ENCODE results near the gene ABHD16B.

Gene ABHD16B

GRCh38 chr20:63861365-63861934 is at the start of gene ABHD16B:
Gene ABHD16B (plus strand): TSS chr20:63861498. CDS start chr20:63861541, 43 bp downstream.
- DNase-seq = no peak

DNA sequence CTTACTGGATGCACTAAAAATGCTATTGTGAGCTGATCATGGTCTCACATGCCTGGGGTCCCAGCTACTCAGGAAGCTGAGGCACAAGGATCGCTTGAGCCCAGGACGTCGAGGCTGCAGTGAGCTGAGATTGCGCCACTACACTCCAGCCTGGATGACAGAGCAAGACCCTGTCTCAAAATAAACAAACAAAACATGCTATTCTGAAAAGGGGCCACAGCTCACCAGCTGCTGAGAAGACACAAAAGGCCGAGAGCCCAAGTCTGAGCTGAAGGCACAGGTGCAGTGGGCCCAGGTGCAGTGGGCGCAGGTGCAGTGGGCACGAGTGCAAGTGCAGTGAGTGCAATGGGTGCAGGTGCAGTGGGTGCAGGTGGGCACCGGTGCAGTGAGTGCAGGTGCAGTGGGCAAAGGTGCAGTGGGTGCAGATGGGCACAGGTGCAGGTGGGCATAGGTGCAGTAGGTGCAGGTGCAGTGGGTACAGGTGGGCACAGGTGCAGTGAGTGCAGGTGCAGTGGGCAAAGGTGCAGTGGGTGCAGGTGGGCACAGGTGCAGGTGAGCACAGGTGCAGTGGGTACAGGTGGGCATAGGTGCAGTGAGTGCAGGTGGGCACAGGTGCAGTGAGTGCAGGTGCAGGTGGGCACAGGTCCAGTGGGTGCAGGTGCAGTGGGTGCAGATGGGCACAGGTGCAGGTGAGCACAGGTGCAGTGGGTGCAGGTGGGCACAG is 46.2 kb upstream of the ABHD16B start:
- no peak for DNase-seq

DNA sequence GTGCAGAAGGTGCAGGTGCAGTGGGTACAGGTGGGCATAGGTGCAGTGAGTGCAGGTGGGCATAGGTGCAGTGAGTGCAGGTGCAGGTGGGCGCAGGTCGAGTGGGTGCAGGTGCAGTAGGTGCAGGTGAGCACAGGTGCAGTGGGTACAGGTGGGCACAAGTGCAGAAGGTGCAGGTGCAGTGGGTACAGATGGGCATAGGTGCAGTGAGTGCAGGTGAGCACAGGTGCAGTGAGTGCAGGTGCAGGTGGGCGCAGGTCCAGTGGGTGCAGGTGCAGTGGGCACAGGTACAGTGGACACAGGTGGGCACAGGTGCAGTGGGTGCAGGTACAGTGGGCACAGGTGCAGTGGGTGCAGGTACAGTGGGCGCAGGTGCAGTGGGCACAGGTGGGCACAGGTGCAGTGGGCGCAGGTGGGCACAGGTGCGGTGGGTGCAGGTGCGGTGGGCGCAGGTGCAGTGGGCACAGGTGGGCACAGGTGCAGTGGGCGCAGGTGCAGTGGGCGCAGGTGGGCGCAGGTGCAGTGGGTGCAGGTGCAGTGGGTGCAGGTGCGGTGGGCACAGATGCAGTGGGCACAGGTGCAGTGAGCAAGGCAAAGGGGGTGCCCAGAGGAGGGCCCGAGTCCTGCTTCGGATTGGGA is 45.6 kb upstream of the ABHD16B start:
- no peak for DNase-seq

DNA sequence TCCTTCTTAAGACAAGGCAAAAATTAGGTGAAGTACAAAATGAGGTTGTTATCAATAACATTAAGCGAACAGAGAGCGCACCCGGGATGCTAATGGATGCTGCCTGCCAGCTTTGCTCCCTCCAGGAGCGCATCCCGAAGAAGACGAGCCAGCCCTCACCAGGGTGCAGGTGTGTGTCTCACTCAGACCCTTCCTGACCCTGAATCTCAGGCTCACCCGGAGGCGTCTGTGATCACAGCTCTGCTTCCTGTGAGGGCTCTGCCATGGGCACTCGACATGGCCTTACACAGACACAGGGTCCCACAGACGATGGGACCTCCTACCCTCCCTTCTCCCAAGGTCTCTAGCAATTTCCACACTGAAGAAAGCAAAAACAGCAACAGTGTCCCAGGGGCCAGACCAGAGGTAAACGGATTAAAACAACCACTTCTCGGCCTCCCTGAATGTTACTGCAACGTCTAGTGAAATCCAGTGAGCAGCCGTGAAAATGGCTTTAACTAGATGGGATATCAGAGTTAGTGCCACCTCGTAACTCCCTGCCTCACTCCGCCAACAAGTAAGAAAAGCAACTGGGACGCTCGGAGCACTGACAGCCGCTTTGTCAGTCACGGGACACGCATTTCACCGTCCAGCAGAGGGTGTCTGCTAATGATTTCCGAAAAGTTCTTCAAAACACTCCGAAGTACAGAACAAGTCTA is 41.9 kb upstream of the ABHD16B start:
- DNase-seq = no peak

GRCh38 chr20:63821811-63822210 is 39.5 kb upstream of the ABHD16B start:
- peak; percentile 85 for DNase-seq

- peak; percentile 93 for DNase-seq
These were observed 39.0 kb upstream of the ABHD16B start for GRCh38 chr20:63822276-63822696.

DNA sequence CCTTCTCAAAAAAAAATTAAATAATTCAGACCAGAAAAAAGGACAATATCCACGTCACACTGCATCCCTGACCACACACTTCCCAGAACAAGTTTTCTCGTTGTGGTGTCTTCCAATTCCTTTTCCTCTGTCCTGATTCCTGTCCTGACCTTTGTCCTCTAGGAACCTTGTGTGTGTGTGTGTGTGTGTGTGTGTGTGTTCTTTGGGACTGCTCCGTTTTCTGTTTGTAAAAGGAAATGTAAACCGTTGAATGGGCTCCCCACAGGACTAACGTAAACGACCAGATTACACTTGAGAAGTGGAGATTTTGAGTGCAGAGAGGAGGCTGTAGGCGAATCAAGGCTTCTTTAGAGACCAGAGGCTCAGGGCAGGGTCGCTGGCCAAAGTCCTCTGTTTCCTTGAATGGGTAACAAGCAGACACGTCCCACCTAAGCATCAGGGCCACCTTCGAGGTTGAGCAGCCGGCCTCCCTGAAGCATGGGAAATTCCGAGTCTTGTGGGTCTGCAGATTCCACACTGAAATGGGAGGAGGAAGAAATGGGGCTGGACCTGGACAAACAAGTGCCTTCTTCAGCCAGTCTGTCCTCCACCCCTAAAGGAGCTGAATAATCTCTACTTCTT is 37.5 kb upstream of the ABHD16B start:
- peak; percentile 18 for DNase-seq

GRCh38 chr20:63825331-63826118 is 35.8 kb upstream of the ABHD16B start:
- DNase-seq = no peak

DNA sequence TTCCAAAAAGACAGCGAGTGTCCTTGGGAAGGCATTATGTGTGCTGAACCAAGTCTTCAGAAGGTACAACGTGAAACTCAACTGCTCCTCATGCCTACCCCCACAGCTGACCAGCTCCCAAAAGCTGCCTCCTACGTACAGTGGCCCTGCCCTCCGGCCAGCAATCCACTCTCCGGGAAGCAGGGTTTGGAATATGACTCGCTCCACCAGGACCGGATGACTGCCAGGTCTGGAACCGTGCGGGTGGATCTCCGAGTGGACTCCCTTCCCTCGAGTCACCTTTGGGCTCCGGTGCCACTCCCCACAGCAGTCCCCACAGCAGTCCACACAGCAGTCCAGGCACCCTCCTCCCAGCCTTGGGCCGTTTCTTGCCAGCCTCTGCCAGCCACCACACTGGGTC is 34.5 kb upstream of the ABHD16B start:
- no peak for DNase-seq

DNA sequence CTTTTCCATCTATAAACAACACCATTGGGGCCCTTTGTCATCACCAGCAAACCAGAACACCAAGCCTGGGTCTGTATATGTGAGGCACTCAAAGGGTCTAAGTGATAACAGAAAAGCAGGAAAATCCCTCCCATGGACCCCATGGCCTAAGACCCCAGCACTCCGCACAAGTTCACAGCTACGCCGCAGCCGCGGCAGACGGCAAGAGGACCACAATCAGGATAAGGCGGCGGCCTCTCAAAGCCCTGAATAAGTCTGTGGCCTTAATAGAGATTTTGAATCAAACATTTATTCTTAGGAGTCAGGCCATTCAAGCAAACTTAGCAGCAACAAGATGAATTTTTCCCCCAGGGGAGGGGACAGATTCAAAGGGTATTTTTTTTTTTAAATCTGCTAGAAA is 33.2 kb upstream of the ABHD16B start:
- DNase-seq = no peak

DNA sequence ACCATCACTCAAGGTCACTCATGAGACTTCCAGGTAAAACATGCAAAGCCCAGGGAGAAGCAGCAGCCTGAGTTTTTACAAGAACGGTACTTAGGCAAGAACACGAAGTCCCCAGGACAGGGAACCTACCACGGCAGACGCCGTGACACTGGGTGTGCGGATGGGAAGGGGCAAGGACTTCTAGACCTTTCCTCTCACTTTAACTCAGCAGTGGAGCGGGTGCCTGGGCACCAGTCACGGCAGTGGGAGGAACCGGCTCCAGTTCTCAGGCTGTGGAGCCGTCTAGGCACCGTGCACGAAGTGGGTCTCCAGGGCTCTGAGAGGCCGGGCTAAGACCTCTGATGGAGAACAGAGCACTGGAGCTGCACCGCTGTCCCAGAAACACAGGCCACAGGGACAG is 32.8 kb upstream of the ABHD16B start:
- no peak for DNase-seq

GRCh38 chr20:63828951-63829350 is 32.3 kb upstream of the ABHD16B start:
- no peak for DNase-seq

GRCh38 chr20:63829603-63829944 is 31.7 kb upstream of the ABHD16B start:
- peak; percentile 20 for DNase-seq

GRCh38 chr20:63829945-63830835 is 31.1 kb upstream of the ABHD16B start:
- DNase-seq = no peak

DNA sequence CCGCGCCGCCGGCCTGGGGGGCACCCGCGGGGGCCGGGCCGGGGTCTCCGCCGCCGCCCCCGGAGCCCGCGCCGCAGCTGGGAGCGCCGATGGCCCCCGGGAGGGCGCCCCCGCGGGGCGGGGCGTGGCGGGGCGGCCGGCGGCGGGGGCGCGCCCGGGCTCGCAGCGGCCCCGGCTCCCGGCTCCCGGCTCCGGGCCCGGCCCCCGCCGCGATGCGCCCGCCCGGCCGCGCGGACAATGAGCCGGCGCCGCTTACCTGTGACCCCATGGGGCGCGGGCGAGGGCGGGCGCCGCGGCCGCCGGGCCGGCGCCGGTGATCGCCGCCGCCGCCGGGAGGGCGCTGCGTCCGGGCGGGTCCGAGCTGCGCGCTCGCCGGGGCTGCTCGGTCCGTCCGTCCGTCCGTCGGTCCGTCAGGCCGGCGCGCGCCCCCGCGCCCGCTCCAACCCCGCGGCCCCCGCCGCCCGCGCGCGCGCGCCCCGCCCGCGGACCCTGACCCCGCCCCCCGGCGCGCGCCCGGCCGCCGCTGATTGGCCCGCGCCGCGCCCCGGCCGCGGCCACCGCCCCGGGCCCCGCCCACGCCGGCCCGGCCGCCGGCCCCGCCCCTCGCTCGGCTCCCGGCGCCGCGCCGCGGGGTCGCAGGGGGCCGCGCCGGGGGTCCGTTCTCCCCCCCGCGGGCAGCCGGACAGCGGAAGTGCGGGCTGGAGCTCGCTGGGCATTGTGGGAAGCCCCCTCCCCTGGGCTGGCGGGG is 30.3 kb upstream of the ABHD16B start, which contains the start of gene ZBTB46:
Gene ZBTB46 (minus strand): TSS at position 424 of the 748 bp plus-strand sequence. CDS start 40,507 bp downstream, outside the sequence.
- no peak for DNase-seq

DNA sequence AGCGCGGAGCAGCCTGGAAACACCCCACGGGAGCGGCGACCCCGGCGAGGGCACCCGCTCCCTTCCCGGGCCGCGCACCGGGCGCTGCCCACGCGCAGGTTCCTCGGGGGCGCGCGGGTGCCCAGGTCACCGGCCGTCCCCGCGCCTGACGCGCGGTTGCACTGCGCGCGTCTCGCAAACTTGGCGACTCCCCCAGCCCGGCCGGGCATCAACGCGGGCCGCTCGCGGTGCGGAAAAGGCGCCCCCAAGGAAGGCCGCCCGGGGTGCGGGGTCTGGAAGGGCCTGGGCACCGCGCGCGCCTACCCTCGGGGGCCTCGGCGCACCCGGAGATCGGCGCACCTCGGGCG is 29.7 kb upstream of the ABHD16B start:
- no peak for DNase-seq

GRCh38 chr20:63831993-63832686 is 29.2 kb upstream of the ABHD16B start:
- DNase-seq = no peak

DNA sequence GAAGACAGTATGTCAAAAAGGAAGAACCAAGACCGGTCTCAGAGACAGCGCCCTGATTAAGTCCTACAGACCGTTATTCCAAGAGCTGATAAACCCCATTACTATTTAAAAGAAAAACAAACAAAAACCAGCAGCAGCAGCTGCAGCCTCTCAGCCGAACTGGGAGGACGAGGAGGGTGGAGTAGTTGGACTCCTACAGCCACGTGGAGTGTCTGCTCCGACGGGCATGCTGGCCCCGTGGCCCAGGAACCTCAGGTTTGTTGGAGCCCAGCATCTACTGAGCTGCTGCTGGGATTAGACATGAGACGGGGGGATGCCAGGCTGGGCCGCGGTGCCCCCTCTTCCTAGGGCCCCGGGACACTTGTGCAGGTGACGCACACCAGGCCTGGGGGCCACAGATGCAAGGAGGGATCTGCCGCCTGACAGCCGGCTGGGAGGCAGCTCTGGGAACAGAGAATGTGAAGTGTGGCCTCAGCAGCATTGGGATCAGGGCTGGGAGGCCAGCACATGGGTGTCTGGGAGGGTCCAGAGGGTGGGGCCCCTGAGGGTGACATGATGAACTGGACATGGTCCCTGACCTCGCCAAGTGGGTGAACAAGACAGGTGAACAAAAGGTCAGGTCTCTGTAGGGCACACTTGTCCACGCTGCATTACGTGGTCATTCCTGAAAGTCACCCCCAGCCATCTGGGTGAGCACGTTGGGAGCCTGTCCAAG is 27.4 kb upstream of the ABHD16B start:
- no peak for DNase-seq

- DNase-seq = no peak
These were observed 26.8 kb upstream of the ABHD16B start for GRCh38 chr20:63834491-63834880.
